HTR-8/SVneo (cell line): ENCODE data around the gene ATP1B3.
A peak's percentile ranks its signal among the peaks of the same experiment; 100 is the strongest.
"Not testable (repeated sequence)": the region's sequence is repeated elsewhere in the genome, so short reads cannot be mapped to it uniquely, and the experiment has no call there.

Experiments used
- DNase-seq: peaks from one replicate; pipeline ENCODE4 v3.0.0; 2011; ENCODE audit warnings: low spot score, mixed read lengths; ENCODE audit not compliant: insufficient read length
- FAIRE-seq: peaks from 2 replicates; lab custom pipeline; 2011; peaks lifted over from hg19 to GRCh38; lab: Jason Lieb, UNC

ATP1B3 gene

GRCh38 chr3:141898908-141899307 is 22.5 kb downstream of the ATP1B3 start:
- FAIRE-seq, result no peak
- no peak for DNase-seq

GRCh38 chr3:141900343-141900742 is 23.9 kb downstream of the ATP1B3 start:
- DNase-seq (no peak), FAIRE-seq (no peak)

- FAIRE-seq (no peak), DNase-seq (no peak)
Observed at GRCh38 chr3:141901914-141902313, 25.5 kb downstream of the ATP1B3 start.

- DNase-seq, result no peak
- FAIRE-seq, result no peak
Observed at GRCh38 chr3:141904203-141904602, 27.8 kb downstream of the ATP1B3 start.

GRCh38 chr3:141905129-141905528 is 28.7 kb downstream of the ATP1B3 start:
- no peak for FAIRE-seq

GRCh38 chr3:141909408-141909807 is 33.0 kb downstream of the ATP1B3 start:
- FAIRE-seq (no peak), DNase-seq (no peak)

More at GRCh38 chr3:141905129-141905528, 28.7 kb downstream of the ATP1B3 start:
- no peak for DNase-seq

GRCh38 chr3:141909986-141910385 is 33.5 kb downstream of the ATP1B3 start:
- not testable (repeated sequence) for FAIRE-seq, DNase-seq

GRCh38 chr3:141913150-141913811 is 36.8 kb downstream of the ATP1B3 start:
- FAIRE-seq, result no peak
- peak; percentile 50 for DNase-seq

GRCh38 chr3:141914311-141914710 is 37.9 kb downstream of the ATP1B3 start:
- no peak for DNase-seq
- FAIRE-seq, result no peak

GRCh38 chr3:141915016-141915415 is 38.6 kb downstream of the ATP1B3 start:
- FAIRE-seq (peak; percentile 23), DNase-seq (no peak)

- FAIRE-seq (no peak), DNase-seq (no peak)
Observed at GRCh38 chr3:141915766-141916165, 39.3 kb downstream of the ATP1B3 start.

GRCh38 chr3:141920701-141921100 is 44.3 kb downstream of the ATP1B3 start:
- FAIRE-seq, result no peak
- DNase-seq, result no peak

- DNase-seq (no peak), FAIRE-seq (no peak)
Observed at GRCh38 chr3:141921316-141921715, 44.9 kb downstream of the ATP1B3 start.

GRCh38 chr3:141925677-141926076 is 49.2 kb downstream of the ATP1B3 start:
- FAIRE-seq, result peak; percentile 89
- DNase-seq, result not testable (repeated sequence)

GRCh38 chr3:141926929-141927328 is 50.5 kb downstream of the ATP1B3 start:
- no peak for FAIRE-seq

GRCh38 chr3:141928631-141929270 is 52.3 kb downstream of the ATP1B3 start:
- FAIRE-seq (no peak), DNase-seq (no peak)

More at GRCh38 chr3:141926929-141927328, 50.5 kb downstream of the ATP1B3 start:
- DNase-seq, result no peak

GRCh38 chr3:141929341-141929995 is 53.0 kb downstream of the ATP1B3 start:
- DNase-seq (no peak), FAIRE-seq (no peak)

- DNase-seq (no peak), FAIRE-seq (no peak)
Observed at GRCh38 chr3:141930801-141931200, 54.4 kb downstream of the ATP1B3 start.

GRCh38 chr3:141933421-141934300 is 57.2 kb downstream of the ATP1B3 start:
- no peak for FAIRE-seq
- no peak for DNase-seq

- FAIRE-seq (no peak), DNase-seq (no peak)
Observed at GRCh38 chr3:141934354-141934753, 57.9 kb downstream of the ATP1B3 start.
